Tibial nerve (tissue), 4 donors: ENCODE measurements around the gene CTNNA2.

ENCODE experiments used
- EP300 ChIP-seq, 2 donors: sonication (generic); formaldehyde crosslinking; IDR thresholded peaks; one replicate each; pipeline ENCODE4 v1.6.1; 2017; ENCODE audit warnings: antibody characterized with exemption in 2 of 2, mild to moderate bottlenecking in 1 of 2
- TF ChIP-seq, protein P1 (sequence below), 5 experiments: fragments of 200-600 bp in 3 of 5; fragments of 450-650 bp in 2 of 5; sonication (generic) in 3 of 5; IDR thresholded peaks; one replicate each; pipeline ENCODE4 v1.5.1; 2016 to 2019; ENCODE audit warnings: antibody characterized with exemption in 5 of 5, mild to moderate bottlenecking in 3 of 5, moderate library complexity in 2 of 5

DNA sequence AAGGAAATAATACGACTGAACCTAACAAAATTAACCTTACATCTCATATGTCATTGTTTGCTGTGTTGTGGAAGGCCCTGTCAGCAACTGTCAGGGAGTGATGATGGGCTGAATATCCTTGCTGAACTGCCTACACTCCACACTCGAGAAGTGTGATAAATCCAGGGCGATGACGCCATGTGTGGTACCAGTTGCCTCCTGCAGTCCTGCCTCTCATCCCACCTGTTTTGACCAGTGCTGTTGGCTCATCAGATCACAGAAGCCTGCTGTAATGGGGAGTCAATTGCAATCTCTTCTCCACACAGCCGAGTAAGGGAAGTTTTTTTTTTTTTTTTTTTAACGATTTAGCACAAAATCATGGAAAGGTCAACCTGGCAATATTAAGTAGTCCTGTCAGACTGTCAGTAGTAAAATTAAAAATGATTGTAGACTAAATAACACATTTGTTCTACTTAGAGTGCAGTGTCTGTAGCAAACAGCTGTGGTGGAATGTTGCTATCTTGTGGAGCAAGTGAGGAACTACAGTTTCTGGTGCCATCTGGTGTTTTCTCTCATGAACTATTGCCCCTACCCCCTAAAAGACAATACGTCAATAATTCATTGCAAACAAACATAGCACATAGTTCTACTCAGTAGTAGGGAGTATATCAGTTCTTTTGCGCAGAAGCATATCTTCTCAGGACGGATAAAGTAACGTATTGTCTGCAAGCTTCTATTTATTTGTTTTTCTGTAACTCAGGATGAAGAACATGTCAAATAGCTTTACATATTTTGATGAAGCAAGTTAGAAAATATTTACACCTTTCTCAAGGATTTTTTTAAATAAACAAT is 347.6 kb downstream of the CTNNA2 start:
- TF ChIP-seq EP300 (IDR thresholded peaks at IDR 0.05): no peak
- TF ChIP-seq, protein P1, sequence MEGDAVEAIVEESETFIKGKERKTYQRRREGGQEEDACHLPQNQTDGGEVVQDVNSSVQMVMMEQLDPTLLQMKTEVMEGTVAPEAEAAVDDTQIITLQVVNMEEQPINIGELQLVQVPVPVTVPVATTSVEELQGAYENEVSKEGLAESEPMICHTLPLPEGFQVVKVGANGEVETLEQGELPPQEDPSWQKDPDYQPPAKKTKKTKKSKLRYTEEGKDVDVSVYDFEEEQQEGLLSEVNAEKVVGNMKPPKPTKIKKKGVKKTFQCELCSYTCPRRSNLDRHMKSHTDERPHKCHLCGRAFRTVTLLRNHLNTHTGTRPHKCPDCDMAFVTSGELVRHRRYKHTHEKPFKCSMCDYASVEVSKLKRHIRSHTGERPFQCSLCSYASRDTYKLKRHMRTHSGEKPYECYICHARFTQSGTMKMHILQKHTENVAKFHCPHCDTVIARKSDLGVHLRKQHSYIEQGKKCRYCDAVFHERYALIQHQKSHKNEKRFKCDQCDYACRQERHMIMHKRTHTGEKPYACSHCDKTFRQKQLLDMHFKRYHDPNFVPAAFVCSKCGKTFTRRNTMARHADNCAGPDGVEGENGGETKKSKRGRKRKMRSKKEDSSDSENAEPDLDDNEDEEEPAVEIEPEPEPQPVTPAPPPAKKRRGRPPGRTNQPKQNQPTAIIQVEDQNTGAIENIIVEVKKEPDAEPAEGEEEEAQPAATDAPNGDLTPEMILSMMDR (IDR thresholded peaks at IDR 0.05): peak in 3 of 5 experiments; percentile 5 to 32 (median 11)
